GM12873 (cell line): ENCODE data around the gene DOP1B.

Experiments used
- TF ChIP-seq, protein P1 (sequence below): IDR thresholded peaks from 2 replicates; pipeline ENCODE4 v1.5.1; 2012; ENCODE audit warnings: low read depth, mild to moderate bottlenecking, moderate library complexity, low read length, control low read depth; ENCODE audit not compliant: insufficient read depth; ENCODE audit errors: missing control alignments

DOP1B gene, protein sequence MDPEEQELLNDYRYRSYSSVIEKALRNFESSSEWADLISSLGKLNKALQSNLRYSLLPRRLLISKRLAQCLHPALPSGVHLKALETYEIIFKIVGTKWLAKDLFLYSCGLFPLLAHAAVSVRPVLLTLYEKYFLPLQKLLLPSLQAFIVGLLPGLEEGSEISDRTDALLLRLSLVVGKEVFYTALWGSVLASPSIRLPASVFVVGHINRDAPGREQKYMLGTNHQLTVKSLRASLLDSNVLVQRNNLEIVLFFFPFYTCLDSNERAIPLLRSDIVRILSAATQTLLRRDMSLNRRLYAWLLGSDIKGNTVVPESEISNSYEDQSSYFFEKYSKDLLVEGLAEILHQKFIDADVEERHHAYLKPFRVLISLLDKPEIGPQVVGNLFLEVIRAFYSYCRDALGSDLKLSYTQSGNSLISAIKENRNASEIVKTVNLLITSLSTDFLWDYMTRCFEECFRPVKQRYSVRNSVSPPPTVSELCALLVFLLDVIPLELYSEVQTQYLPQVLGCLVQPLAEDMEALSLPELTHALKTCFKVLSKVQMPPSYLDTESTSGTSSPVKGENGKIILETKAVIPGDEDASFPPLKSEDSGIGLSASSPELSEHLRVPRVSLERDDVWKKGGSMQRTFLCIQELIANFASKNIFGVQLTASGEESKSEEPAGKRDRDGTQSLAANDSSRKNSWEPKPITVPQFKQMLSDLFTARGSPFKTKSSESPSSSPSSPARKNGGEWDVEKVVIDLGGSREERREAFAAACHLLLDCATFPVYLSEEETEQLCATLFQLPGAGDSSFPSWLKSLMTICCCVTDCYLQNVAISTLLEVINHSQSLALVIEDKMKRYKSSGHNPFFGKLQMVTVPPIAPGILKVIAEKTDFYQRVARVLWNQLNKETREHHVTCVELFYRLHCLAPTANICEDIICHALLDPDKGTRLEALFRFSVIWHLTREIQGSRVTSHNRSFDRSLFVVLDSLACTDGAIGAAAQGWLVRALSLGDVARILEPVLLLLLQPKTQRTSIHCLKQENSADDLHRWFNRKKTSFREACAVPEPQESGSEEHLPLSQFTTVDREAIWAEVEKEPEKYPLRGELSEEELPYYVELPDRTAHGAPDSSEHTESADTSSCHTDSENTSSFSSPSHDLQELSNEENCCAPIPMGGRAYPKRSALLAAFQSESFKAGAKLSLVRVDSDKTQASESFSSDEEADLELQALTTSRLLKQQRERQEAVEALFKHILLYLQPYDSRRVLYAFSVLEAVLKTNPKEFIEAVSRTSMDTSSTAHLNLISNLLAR (N-terminal part only)

DNA sequence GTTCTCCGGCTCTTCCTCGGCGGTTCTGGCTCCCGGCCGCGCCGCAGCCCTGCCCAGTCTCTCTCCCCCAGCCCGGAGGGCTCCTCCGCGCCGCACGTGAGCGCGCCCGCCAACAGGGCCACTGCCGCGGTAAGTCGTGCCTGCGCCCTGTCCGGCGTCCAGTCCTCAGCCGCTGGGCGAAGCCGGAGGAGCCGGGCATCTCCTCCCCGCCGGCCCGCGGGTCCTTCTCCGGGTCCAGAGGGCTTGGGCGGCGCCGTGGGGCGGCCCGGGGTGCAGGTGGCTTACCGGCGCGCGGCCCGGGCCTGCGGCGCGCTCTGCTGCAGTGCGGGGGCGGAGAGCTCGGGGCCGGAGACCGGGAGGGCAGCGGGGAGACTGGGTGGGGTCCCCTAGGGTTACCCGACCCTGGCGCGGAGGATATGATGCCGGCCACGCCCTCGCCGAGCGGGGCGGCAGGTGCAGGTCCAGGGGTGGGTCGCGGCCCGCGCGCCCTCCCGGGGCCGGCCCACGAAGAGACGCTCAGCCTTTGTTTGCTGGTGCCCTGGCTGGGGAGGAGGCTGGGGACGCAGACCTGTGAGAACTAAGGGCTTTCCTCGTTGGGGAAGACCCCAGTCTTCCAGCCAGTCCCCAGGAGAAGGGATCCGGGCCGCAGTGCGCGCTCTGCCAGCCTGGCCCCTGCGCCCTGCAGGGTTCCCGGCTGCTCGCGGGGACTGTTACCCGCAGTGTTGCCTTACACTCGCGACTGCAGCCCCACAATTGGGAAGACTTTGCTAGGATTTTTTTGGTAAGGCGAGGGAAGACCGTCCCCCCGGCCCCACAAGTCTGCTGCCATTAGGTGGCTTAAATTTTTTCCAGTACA lies at the start of gene DOP1B:
TSS of gene DOP1B (plus strand) at position 10 of the 856 bp plus-strand sequence. CDS start 7,910 bp downstream, outside the sequence.
- TF ChIP-seq, protein P1, sequence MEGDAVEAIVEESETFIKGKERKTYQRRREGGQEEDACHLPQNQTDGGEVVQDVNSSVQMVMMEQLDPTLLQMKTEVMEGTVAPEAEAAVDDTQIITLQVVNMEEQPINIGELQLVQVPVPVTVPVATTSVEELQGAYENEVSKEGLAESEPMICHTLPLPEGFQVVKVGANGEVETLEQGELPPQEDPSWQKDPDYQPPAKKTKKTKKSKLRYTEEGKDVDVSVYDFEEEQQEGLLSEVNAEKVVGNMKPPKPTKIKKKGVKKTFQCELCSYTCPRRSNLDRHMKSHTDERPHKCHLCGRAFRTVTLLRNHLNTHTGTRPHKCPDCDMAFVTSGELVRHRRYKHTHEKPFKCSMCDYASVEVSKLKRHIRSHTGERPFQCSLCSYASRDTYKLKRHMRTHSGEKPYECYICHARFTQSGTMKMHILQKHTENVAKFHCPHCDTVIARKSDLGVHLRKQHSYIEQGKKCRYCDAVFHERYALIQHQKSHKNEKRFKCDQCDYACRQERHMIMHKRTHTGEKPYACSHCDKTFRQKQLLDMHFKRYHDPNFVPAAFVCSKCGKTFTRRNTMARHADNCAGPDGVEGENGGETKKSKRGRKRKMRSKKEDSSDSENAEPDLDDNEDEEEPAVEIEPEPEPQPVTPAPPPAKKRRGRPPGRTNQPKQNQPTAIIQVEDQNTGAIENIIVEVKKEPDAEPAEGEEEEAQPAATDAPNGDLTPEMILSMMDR = no peak

DNA sequence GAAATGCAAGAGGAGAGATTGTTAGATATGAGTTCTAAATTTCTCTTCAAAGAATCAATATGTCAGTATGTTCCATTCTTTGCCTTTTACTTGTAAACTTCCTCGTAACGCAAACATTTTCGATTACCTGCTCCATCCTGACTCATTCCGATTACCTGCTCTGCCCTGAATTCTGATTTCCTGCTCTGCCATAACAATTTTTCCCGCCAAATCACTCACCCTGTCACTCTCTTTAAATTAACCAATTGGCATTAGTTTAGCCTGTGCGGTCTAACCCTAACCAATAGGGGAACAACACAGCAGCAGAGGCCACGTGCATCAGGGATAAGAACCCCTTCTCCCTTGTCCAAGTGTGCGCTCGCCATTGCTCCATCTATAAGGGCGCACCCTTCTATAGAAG lies 46.8 kb upstream of the DOP1B start:
- TF ChIP-seq, protein P1 = no peak

DNA sequence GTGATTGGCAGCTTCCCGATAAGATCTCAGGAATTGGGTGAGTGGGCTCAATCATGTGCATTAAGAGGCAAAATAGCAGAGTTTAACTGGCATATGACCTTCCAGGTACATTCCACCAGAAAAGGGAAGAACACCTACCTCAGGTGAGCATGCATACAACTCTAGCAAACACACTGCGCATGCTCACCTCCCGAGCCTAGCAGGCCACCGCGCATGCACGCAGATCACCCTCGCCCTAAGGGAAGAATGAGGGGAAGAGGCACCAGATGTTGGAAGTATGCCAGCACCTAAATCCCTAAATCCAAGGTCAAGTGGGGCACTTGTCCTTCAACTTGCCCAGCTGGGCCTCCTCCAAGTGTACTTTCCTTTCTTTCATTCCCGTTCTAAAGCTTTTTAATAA lies 45.4 kb upstream of the DOP1B start:
- TF ChIP-seq, protein P1 = no peak

DNA sequence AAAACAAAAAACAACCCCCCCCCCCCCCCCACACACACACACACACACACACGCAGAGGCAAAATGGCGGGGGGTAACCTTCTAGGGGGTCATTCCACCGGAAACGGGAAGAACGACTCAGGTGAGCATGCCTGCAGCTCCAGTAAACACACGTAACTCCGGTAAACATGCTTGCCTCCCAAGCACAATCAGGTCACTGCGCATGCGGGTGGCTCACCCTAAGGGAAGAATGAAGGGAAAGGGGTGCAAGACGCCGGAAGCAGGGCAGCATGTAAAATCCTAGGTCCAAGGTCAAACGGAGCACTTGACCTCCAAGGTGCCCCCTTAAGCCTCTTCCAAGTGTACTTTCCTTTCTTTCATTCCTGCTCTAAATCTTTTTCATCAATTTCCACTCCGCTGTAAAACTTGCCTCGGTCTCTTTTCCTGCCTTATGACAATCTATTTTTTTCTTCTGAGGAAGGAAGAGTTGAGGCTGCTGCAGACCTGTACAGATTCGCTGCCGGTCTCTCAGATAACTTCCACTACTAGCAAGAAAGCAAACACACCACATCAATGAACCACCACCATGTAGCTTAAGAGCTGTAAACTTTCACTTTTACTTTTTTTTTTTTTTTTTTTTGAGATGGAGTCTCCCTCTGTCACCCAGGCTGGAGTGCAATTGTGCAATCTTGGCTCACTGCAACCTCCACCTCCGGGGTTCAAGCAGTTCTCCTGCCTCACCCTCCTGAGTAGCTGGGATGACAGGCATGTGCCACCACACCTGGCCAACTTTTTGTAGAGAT lies 42.8 kb upstream of the DOP1B start:
- TF ChIP-seq, protein P1 = no peak

DNA sequence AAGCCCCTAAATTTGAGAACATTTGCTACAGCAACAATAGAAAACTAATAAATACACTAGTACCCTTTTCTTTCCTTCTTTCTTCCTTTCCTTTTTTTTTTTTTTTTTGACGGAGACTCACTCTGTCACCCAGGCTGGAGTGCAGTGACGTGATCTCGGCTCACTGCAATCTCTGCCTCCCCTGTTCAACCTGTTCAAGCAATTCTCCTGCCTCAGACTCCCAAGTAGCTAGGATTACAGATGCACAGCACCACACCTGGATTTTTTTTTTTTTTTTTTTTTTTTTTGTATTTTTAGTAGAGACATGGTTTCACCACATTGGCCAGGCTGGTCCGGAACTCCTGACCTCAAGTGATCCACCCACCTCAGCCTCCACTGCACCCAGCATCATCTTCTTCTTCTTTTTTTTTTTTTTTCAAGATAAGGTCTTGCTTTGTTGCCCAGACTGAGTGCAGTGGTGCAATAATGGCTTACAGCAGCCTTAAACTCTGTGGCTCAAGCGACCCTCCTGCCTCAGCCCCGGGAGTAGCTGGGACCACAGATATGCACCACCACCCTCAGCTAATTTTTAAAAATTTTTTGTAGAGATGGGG lies 41.4 kb upstream of the DOP1B start:
- TF ChIP-seq, protein P1 = no peak

DNA sequence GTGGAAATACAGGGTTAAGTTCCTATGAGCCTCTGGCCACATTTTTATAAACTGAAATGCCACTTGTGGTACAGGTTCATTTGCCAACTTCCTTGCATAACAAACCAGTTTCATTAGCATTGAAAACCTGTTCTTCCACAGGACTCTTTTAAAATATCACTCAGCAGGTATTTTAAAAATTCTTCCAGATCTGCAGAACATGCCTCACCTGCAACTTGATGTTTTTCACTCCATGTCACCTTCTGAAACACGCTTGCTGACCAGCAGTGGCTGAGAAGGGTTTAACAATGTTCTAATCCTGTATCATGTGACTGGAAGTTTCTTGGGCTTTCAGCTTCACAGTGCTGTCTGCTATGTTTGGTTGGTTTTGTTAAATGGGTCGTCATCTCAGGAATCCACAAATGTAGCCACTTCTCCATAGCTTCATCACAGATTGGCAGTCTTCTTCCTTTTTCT lies 39.3 kb upstream of the DOP1B start:
- TF ChIP-seq, protein P1 = no peak
